GM23338 (cell line): Measurements from ENCODE around the gene BLVRA. TPM values are rescaled to one million over a fixed set of nuclear protein-coding genes. Genes with fewer than 3 reads are reported as not detected.
A peak's percentile ranks its signal among the peaks of the same experiment; 100 is the strongest.

Source experiments
- CTCF ChIP-seq, 2 experiments: fragments of 200-600 bp in 1 of 2; sonication (generic) in 1 of 2; conservative IDR thresholded peaks; 2 replicates each; pipeline versions ENCODE4 v1.5.1 to v1.6.1; 2016 to 2017; ENCODE audit warnings: antibody characterized with exemption in 2 of 2, low read depth in 2 of 2, mild to moderate bottlenecking in 2 of 2, moderate library complexity in 1 of 2
- ETS1 ChIP-seq: IDR thresholded peaks from 2 replicates; pipeline ENCODE4 v1.6.1; 2016; ENCODE audit warnings: antibody characterized with exemption
- EZH2phosphoT487 ChIP-seq: fragments of 200-600 bp; sonication (generic); IDR thresholded peaks from one replicate; pipeline ENCODE4 v1.8.1; 2018; ENCODE audit warnings: antibody characterized with exemption; ENCODE audit not compliant: unreplicated experiment
- JUNB ChIP-seq: IDR thresholded peaks from one replicate; pipeline ENCODE4 v1.6.1; 2016; ENCODE audit warnings: antibody characterized with exemption; ENCODE audit not compliant: unreplicated experiment
- POLR2AphosphoS5 ChIP-seq: IDR thresholded peaks from 2 replicates; pipeline ENCODE4 v1.6.1; 2016; ENCODE audit warnings: antibody characterized with exemption, low read depth
- STAT1 ChIP-seq: IDR thresholded peaks from one replicate; pipeline ENCODE4 v1.6.1; 2016; ENCODE audit warnings: antibody characterized with exemption; ENCODE audit not compliant: unreplicated experiment
- ZNF462 ChIP-seq: fragments of 250-450 bp; sonication (Bioruptor Pico); IDR thresholded peaks from 2 replicates; pipeline ENCODE4 v1.5.0; 2020; ENCODE audit warnings: mild to moderate bottlenecking, moderate library complexity
- polyA plus RNA-seq: library from polyadenylated mRNA; unstranded; fragments of >200 nt; fragmentation: Nextera tagmentation; extraction: Ambion mirVana; gene quantifications from 2 replicates; pipeline ENCODE4 v1.2.1, GENCODE V29; 2016
- total RNA-seq: library from RNA; depleted of rRNA; stranded (reverse); fragments of >200 nt; shearing (Covaris generic); gene quantifications from 2 replicates; pipeline ENCODE4 v1.2.3, GENCODE V29; 2014

Gene BLVRA
- total and polyA plus RNA-seq, 2 experiments from 2014 or later = 17.0 to 46.5 TPM

GRCh38 chr7:43729214-43729923, 29.1 kb upstream of the BLVRA start, which contains the start of gene COA1 (continued):
- no peak for TF ChIP-seq ZNF462 (CRISPR knock-in tag)
- TF ChIP-seq CTCF (conservative IDR thresholded peaks at IDR 0.05; ENCODE audit: low read depth in 2 of 2) = no peak
- TF ChIP-seq POLR2AphosphoS5 = peak; percentile 92
- no peak for TF ChIP-seq STAT1
- no peak for TF ChIP-seq JUNB
- peak; percentile 68 for TF ChIP-seq ETS1
- no peak for TF ChIP-seq EZH2phosphoT487
